ENCODE results near the gene MLIP. TPM values are rescaled to one million over a fixed set of nuclear protein-coding genes. Genes with fewer than 3 reads are reported as not detected.

MLIP gene
- total and polyA plus RNA-seq, 2 experiments from 2014 or later = not detected

DNA sequence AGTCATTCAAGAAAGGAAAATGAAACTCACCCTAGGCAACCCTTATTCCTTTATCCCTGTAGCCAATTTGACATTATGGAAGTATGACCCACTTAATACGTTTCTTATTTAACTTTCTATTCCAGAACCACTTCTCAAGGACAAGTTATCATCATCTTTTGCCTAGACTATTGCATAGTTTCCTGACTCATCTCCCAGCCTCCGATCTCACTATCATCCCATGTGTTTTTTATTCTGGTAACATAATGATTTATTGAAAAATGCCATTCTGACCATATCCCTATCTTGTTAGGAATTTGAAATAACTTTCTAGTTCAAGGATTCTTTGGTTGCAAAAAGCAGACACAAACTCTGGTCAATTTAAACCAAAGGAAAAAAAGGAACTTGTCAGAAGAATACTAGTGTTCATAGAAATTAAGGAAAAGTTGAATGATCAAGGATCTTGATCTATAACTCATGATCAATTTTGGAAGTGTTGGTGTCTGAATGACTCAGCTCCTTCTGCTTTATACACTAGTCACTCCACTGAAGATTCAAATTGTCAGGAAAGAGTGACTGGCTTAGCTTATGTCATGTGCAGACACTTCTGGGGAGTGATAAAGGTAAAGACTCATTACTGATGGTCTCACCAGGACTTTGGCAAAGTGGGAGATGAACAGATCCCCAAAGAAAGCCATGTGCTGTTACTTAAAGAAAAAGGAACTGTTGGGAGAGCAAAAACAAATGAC is 188.5 kb downstream of the MLIP start:
- Histone ChIP-seq H3K36me3 (ENCODE audit: insufficient read depth) (no peaks in the 10 kb centered on the region), H2AFZ (no peak overlapping the region), H3K27ac (ENCODE audit: low read depth) (no peak overlapping the region), H3K4me3 (no peak overlapping the region), H3K79me2 (replicated peaks; ENCODE audit: insufficient read depth) (no peaks in the 10 kb centered on the region), H3F3A (replicated peaks; ENCODE audit: low read depth) (no peaks in the 10 kb centered on the region), H3K9me2 (ENCODE audit: insufficient read depth) (0 out of 2 replicates have a peak, but pooled peaks cover 2% of the 10 kb centered on the region), H3K27me3 (ENCODE audit: insufficient read depth) (no peaks in the 10 kb centered on the region), H4K20me1 (replicated peaks; ENCODE audit: insufficient read depth) (no peaks in the 10 kb centered on the region), H3K4me1 (ENCODE audit: insufficient read depth) (peaks cover 1% of the 10 kb centered on the region; the same call in 1 of the 2 replicates), H3K4me2 (no peak overlapping the region)
- Mint-ChIP-seq H3K9me3 (no peaks in the 10 kb centered on the region), H3K4me1 (peaks cover 6% of the 10 kb centered on the region; the same call in 2 of the 3 replicates), H3K27ac (no peak overlapping the region), H3K36me3 (ENCODE audit: low read depth) (no peaks in the 10 kb centered on the region; the same call in 2 of the 3 replicates), H3K4me3 (no peak overlapping the region), H3K27me3 (ENCODE audit: insufficient read depth, low read depth, poor library complexity) (no peaks in the 10 kb centered on the region)
- no peak for DNase-seq (ENCODE audit: low spot score)
- no peak for TF ChIP-seq EZH2phosphoT487 (IDR thresholded peaks at IDR 0.05; ENCODE audit: unreplicated experiment)
- TF ChIP-seq POLR2AphosphoS5 (IDR thresholded peaks at IDR 0.05; ENCODE audit: low read depth) = no peak
- TF ChIP-seq ZNF331 (CRISPR knock-in tag; IDR thresholded peaks at IDR 0.05; ENCODE audit: low read depth) = no peak
- no peak for TF ChIP-seq STAT1 (IDR thresholded peaks at IDR 0.05; ENCODE audit: unreplicated experiment)
- TF ChIP-seq, protein P1, sequence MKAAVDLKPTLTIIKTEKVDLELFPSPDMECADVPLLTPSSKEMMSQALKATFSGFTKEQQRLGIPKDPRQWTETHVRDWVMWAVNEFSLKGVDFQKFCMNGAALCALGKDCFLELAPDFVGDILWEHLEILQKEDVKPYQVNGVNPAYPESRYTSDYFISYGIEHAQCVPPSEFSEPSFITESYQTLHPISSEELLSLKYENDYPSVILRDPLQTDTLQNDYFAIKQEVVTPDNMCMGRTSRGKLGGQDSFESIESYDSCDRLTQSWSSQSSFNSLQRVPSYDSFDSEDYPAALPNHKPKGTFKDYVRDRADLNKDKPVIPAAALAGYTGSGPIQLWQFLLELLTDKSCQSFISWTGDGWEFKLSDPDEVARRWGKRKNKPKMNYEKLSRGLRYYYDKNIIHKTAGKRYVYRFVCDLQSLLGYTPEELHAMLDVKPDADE (IDR thresholded peaks at IDR 0.05) = no peak
- TF ChIP-seq ZNF114 (CRISPR knock-in tag; IDR thresholded peaks at IDR 0.05) = no peak
- TF ChIP-seq CREB1 (CRISPR knock-in tag; IDR thresholded peaks at IDR 0.05; ENCODE audit: low read depth) = no peak
- TF ChIP-seq, protein P2, sequence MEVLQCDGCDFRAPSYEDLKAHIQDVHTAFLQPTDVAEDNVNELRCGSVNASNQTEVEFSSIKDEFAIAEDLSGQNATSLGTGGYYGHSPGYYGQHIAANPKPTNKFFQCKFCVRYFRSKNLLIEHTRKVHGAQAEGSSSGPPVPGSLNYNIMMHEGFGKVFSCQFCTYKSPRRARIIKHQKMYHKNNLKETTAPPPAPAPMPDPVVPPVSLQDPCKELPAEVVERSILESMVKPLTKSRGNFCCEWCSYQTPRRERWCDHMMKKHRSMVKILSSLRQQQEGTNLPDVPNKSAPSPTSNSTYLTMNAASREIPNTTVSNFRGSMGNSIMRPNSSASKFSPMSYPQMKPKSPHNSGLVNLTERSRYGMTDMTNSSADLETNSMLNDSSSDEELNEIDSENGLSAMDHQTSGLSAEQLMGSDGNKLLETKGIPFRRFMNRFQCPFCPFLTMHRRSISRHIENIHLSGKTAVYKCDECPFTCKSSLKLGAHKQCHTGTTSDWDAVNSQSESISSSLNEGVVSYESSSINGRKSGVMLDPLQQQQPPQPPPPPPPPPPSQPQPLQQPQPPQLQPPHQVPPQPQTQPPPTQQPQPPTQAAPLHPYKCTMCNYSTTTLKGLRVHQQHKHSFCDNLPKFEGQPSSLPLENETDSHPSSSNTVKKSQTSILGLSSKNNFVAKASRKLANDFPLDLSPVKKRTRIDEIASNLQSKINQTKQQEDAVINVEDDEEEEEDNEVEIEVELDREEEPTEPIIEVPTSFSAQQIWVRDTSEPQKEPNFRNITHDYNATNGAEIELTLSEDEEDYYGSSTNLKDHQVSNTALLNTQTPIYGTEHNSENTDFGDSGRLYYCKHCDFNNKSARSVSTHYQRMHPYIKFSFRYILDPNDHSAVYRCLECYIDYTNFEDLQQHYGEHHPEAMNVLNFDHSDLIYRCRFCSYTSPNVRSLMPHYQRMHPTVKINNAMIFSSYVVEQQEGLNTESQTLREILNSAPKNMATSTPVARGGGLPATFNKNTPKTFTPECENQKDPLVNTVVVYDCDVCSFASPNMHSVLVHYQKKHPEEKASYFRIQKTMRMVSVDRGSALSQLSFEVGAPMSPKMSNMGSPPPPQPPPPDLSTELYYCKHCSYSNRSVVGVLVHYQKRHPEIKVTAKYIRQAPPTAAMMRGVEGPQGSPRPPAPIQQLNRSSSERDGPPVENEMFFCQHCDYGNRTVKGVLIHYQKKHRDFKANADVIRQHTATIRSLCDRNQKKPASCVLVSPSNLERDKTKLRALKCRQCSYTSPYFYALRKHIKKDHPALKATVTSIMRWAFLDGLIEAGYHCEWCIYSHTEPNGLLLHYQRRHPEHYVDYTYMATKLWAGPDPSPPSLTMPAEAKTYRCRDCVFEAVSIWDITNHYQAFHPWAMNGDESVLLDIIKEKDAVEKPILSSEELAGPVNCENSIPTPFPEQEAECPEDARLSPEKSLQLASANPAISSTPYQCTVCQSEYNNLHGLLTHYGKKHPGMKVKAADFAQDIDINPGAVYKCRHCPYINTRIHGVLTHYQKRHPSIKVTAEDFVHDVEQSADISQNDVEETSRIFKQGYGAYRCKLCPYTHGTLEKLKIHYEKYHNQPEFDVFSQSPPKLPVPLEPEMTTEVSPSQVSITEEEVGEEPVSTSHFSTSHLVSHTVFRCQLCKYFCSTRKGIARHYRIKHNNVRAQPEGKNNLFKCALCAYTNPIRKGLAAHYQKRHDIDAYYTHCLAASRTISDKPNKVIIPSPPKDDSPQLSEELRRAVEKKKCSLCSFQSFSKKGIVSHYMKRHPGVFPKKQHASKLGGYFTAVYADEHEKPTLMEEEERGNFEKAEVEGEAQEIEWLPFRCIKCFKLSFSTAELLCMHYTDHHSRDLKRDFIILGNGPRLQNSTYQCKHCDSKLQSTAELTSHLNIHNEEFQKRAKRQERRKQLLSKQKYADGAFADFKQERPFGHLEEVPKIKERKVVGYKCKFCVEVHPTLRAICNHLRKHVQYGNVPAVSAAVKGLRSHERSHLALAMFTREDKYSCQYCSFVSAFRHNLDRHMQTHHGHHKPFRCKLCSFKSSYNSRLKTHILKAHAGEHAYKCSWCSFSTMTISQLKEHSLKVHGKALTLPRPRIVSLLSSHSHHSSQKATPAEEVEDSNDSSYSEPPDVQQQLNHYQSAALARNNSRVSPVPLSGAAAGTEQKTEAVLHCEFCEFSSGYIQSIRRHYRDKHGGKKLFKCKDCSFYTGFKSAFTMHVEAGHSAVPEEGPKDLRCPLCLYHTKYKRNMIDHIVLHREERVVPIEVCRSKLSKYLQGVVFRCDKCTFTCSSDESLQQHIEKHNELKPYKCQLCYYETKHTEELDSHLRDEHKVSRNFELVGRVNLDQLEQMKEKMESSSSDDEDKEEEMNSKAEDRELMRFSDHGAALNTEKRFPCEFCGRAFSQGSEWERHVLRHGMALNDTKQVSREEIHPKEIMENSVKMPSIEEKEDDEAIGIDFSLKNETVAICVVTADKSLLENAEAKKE (CRISPR knock-in tag; IDR thresholded peaks at IDR 0.05) = no peak
- no peak for ATAC-seq
